Measurements from ENCODE around the gene DLGAP1.

Gene DLGAP1

DNA sequence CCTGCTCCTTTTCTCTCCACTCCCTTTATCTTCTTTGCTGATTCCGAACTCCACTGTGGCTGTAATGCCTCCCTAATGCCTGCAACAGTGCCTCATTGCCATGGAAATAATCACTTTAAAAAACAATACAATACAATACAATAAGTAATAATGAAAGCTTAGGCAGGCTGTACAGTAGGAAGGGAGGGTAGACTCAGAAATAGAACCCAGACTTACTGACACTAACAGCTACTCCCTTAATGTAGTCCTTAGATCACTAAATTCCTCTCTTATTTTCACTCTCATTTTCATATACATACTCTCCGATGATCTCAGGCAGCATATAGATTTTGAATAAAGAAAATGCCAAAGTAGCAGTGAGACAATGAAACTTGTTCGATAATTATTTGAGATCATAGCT lies 70.2 kb downstream of the DLGAP1 start:
- Histone ChIP-seq H3K27ac (no peak overlapping the region), H3K27me3 (ENCODE audit: insufficient read depth, low read depth, severe bottlenecking) (peaks cover 38% of the 10 kb centered on the region), H3K9me3 (ENCODE audit: severe bottlenecking) (no peaks in the 10 kb centered on the region), H3K36me3 (no peaks in the 10 kb centered on the region), H3K4me3 (ENCODE audit: low read depth, low read length) (no peak overlapping the region)
- no peak for DNase-seq
- TF ChIP-seq, protein P1, sequence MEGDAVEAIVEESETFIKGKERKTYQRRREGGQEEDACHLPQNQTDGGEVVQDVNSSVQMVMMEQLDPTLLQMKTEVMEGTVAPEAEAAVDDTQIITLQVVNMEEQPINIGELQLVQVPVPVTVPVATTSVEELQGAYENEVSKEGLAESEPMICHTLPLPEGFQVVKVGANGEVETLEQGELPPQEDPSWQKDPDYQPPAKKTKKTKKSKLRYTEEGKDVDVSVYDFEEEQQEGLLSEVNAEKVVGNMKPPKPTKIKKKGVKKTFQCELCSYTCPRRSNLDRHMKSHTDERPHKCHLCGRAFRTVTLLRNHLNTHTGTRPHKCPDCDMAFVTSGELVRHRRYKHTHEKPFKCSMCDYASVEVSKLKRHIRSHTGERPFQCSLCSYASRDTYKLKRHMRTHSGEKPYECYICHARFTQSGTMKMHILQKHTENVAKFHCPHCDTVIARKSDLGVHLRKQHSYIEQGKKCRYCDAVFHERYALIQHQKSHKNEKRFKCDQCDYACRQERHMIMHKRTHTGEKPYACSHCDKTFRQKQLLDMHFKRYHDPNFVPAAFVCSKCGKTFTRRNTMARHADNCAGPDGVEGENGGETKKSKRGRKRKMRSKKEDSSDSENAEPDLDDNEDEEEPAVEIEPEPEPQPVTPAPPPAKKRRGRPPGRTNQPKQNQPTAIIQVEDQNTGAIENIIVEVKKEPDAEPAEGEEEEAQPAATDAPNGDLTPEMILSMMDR (IDR thresholded peaks at IDR 0.05; ENCODE audit: low read depth, low read length): no peak

DNA sequence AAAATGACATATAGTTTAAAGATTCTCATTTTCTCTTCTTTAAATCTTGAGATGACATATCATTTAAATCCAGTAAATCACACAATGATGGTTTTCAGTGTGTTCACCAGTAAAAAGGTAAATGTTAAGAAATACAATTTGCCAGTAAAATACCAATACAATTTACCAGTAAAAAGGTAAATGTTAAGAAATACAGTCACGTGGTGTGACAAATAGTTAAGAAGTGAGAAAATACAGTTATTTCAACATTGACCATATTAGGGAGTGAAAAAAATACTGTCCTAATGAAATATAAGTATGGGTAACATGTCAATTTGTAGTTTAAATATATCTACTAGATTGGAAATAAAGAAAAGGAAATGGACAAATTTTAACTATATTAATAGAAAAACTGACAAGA lies 80.5 kb downstream of the DLGAP1 start:
- TF ChIP-seq, protein P1 (IDR thresholded peaks at IDR 0.05; ENCODE audit: low read depth, low read length): no peak
- Histone ChIP-seq H3K4me3 (ENCODE audit: low read depth, low read length) (no peak overlapping the region), H3K27me3 (ENCODE audit: insufficient read depth, low read depth, severe bottlenecking) (peaks cover 55% of the 10 kb centered on the region), H3K9me3 (ENCODE audit: severe bottlenecking) (no peaks in the 10 kb centered on the region), H3K36me3 (no peaks in the 10 kb centered on the region), H3K27ac (no peak overlapping the region)
- no peak for DNase-seq

DNA sequence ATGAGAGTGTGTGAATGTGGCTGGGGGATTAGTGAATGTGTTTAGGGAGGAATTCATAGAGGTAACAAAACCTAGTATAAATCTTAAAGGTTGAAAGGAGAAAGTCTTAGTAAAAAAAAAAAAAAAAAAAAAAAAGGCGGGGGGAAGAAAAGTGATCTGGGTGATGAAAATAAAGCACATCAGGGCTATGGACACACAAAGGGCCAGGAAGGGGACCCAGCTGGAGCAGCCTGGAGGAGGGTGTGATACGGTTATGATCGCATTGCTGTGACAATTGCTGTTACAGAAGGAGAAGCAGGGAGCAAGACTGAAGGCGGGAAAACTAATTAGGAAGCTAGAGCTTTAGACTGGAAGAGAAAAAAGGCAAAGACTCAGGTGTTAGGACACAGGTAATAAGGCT lies 85.4 kb downstream of the DLGAP1 start:
- TF ChIP-seq, protein P1 (IDR thresholded peaks at IDR 0.05; ENCODE audit: low read depth, low read length): no peak
- DNase-seq: no peak

DNA sequence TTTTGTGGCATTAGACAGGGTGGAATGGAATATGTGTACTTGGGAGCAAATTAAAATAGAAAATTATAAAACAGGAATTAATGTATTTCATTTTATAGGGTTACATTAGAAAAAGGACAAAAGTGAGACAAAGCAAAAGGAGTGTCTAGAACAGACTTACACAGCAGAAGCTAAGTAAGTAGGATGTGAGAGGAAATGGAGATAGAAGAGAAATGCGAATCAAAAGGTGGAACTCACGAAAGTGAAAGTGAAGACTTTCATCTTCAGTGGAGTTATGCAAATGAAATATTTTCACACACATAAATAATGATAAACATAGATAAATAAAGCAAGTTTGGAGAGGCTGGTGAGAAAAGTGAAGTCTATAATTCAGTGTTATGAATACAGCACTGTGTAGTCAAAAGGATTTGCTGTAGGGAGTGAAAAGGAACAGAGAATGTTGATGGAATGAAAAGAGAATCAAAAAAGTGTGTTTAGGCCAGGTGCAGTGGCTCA lies 94.8 kb downstream of the DLGAP1 start:
- H3K27me3 ChIP-seq (ENCODE audit: insufficient read depth, low read depth, severe bottlenecking): peaks cover 40% of the 10 kb centered on the region
- TF ChIP-seq, protein P1 (IDR thresholded peaks at IDR 0.05; ENCODE audit: low read depth, low read length): no peak
- no peaks in the 10 kb centered on the region for H3K9me3 ChIP-seq (ENCODE audit: severe bottlenecking)
- DNase-seq: no peak
- no peaks in the 10 kb centered on the region for H3K36me3 ChIP-seq
- H3K4me3 ChIP-seq (ENCODE audit: low read depth, low read length): no peak overlapping the region
- H3K27ac ChIP-seq: no peak overlapping the region

More for the DNA sequence above, 85.4 kb downstream of the DLGAP1 start:
- Histone ChIP-seq H3K27ac (no peak overlapping the region), H3K9me3 (ENCODE audit: severe bottlenecking) (no peaks in the 10 kb centered on the region), H3K27me3 (ENCODE audit: insufficient read depth, low read depth, severe bottlenecking) (peaks cover 46% of the 10 kb centered on the region), H3K4me3 (ENCODE audit: low read depth, low read length) (no peak overlapping the region), H3K36me3 (no peaks in the 10 kb centered on the region)

DNA sequence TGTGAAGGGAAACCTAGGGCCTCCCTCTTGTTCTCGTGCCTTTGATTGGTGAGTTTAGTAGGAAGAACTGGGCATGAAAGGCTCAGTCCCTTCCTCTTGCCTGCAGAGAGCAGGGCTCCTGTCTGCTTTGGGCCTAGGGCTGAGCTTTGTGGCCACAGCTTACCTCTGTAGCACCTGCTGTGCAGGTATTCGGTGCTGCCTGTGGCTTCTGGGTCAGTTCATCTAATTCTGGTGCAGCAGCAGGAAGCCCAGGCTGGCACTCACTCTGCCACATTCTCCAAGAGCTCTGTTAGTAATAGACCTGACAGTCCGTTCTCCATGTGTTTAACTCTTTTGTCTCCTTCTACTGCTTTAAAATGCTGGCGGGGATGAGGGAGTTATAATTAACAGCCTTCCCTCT lies 96.5 kb downstream of the DLGAP1 start:
- TF ChIP-seq, protein P1 (IDR thresholded peaks at IDR 0.05; ENCODE audit: low read depth, low read length): no peak
- peaks cover 50% of the 10 kb centered on the region for H3K27me3 ChIP-seq (ENCODE audit: insufficient read depth, low read depth, severe bottlenecking)
- no peaks in the 10 kb centered on the region for H3K9me3 ChIP-seq (ENCODE audit: severe bottlenecking)
- no peak overlapping the region for H3K4me3 ChIP-seq (ENCODE audit: low read depth, low read length)
- H3K27ac ChIP-seq: no peak overlapping the region
- no peaks in the 10 kb centered on the region for H3K36me3 ChIP-seq
- no peak for DNase-seq

DNA sequence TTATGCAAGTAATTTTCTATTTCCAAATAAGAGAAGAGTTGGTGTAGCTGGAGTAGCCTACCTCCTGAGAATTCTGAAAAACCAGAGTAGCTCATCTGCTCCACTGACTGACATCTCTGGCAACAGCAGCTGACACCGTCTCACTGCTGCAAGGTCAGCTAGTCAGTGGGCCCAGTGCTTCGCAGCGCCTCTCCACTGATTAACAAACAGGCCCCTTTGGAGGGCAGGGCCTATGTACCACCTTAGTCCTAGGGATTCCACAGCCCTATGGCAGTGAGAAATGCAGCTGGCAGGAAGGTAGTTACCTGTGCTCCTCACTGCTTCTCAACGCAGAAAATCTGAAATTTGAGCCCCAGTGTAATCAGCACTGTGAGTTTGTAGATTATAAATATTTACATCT lies 97.5 kb downstream of the DLGAP1 start:
- Histone ChIP-seq H3K27ac (no peak overlapping the region), H3K36me3 (no peaks in the 10 kb centered on the region), H3K4me3 (ENCODE audit: low read depth, low read length) (no peak overlapping the region), H3K27me3 (ENCODE audit: insufficient read depth, low read depth, severe bottlenecking) (peaks cover 55% of the 10 kb centered on the region), H3K9me3 (ENCODE audit: severe bottlenecking) (no peaks in the 10 kb centered on the region)
- no peak for DNase-seq
- TF ChIP-seq, protein P1 (IDR thresholded peaks at IDR 0.05; ENCODE audit: low read depth, low read length): no peak

Measured in WERI-Rb-1 (cell line).